ENCODE results near the gene JPH3. TPM values are rescaled to one million over a fixed set of nuclear protein-coding genes. Genes with fewer than 3 reads are reported as not detected.

The JPH3 gene
- polyA plus RNA-seq, 1 donor from 2014 or later, result 22.2 TPM

- Histone ChIP-seq H2AFZ (ENCODE audit: low read depth, low read length) (no peak overlapping the region), H3K36me3 (ENCODE audit: insufficient read depth, low read length) (no peaks in the 10 kb centered on the region)
These were observed 108.6 kb downstream of the JPH3 start for GRCh38 chr16:87710887-87711286.

GRCh38 chr16:87712184-87712762 is 110.0 kb downstream of the JPH3 start:
- H4K20me1 ChIP-seq (ENCODE audit: insufficient read depth), result no peaks in the 10 kb centered on the region
- H2AFZ ChIP-seq (ENCODE audit: low read depth, low read length), result no peak overlapping the region
- no peak overlapping the region for H3K27ac ChIP-seq (ENCODE audit: low read length)
- H3K9me3 ChIP-seq (ENCODE audit: low read length), result no peaks in the 10 kb centered on the region
- no peaks in the 10 kb centered on the region for H3F3A ChIP-seq (ENCODE audit: insufficient read depth, low read length, poor library complexity, severe bottlenecking)
- H3K79me2 ChIP-seq (replicated peaks; ENCODE audit: insufficient read depth, low read length), result no peaks in the 10 kb centered on the region
- H3K36me3 ChIP-seq (ENCODE audit: insufficient read depth, low read length), result no peaks in the 10 kb centered on the region
- no peak overlapping the region for H3K9ac ChIP-seq (ENCODE audit: low read length)
- no peaks in the 10 kb centered on the region for H3K27me3 ChIP-seq (ENCODE audit: insufficient read depth, low read depth, low read length)
- H3K4me3 ChIP-seq (ENCODE audit: low read length), result no peak overlapping the region
- H3K4me2 ChIP-seq (ENCODE audit: low read length), result no peak overlapping the region
- no peaks in the 10 kb centered on the region for H3K9me2 ChIP-seq (ENCODE audit: insufficient read depth, low read length)
- no peak for TF ChIP-seq MXI1 (conservative IDR thresholded peaks at IDR 0.05; ENCODE audit: poor library complexity, severe bottlenecking)
- TF ChIP-seq POLR2AphosphoS5 (IDR thresholded peaks at IDR 0.05), result no peak
- TF ChIP-seq, protein P1, sequence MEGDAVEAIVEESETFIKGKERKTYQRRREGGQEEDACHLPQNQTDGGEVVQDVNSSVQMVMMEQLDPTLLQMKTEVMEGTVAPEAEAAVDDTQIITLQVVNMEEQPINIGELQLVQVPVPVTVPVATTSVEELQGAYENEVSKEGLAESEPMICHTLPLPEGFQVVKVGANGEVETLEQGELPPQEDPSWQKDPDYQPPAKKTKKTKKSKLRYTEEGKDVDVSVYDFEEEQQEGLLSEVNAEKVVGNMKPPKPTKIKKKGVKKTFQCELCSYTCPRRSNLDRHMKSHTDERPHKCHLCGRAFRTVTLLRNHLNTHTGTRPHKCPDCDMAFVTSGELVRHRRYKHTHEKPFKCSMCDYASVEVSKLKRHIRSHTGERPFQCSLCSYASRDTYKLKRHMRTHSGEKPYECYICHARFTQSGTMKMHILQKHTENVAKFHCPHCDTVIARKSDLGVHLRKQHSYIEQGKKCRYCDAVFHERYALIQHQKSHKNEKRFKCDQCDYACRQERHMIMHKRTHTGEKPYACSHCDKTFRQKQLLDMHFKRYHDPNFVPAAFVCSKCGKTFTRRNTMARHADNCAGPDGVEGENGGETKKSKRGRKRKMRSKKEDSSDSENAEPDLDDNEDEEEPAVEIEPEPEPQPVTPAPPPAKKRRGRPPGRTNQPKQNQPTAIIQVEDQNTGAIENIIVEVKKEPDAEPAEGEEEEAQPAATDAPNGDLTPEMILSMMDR (IDR thresholded peaks at IDR 0.05; ENCODE audit: poor library complexity, severe bottlenecking), result no peak
- no peak for TF ChIP-seq RAD21 (conservative IDR thresholded peaks at IDR 0.05)
- no peak for TF ChIP-seq EZH2 (IDR thresholded peaks at IDR 0.05; ENCODE audit: borderline replicate concordance, insufficient read depth, low read length, poor library complexity, severe bottlenecking)
- no peak for TF ChIP-seq TAF1 (IDR thresholded peaks at IDR 0.05; ENCODE audit: low read depth)
- TF ChIP-seq EP300 (conservative IDR thresholded peaks at IDR 0.05; ENCODE audit: poor library complexity, severe bottlenecking), result no peak
- no peak for TF ChIP-seq SMC3 (conservative IDR thresholded peaks at IDR 0.05; ENCODE audit: poor library complexity)

More at GRCh38 chr16:87710887-87711286, 108.6 kb downstream of the JPH3 start:
- Histone ChIP-seq H3K9me3 (ENCODE audit: low read length) (no peaks in the 10 kb centered on the region), H3K79me2 (replicated peaks; ENCODE audit: insufficient read depth, low read length) (no peaks in the 10 kb centered on the region), H3K27ac (ENCODE audit: low read length) (no peak overlapping the region), H3K4me2 (ENCODE audit: low read length) (no peak overlapping the region), H3K4me3 (ENCODE audit: low read length) (no peak overlapping the region), H3K9me2 (ENCODE audit: insufficient read depth, low read length) (no peaks in the 10 kb centered on the region), H3K27me3 (ENCODE audit: insufficient read depth, low read depth, low read length) (no peaks in the 10 kb centered on the region), H3K9ac (ENCODE audit: low read length) (no peak overlapping the region), H3F3A (ENCODE audit: insufficient read depth, low read length, poor library complexity, severe bottlenecking) (no peaks in the 10 kb centered on the region), H4K20me1 (ENCODE audit: insufficient read depth) (no peaks in the 10 kb centered on the region)
- TF ChIP-seq TAF1 (IDR thresholded peaks at IDR 0.05; ENCODE audit: low read depth), result no peak
- no peak for TF ChIP-seq POLR2AphosphoS5 (IDR thresholded peaks at IDR 0.05)
- TF ChIP-seq EP300 (conservative IDR thresholded peaks at IDR 0.05; ENCODE audit: poor library complexity, severe bottlenecking), result no peak
- TF ChIP-seq REST (IDR thresholded peaks at IDR 0.05; ENCODE audit: borderline replicate concordance), result no peak
- TF ChIP-seq MXI1 (conservative IDR thresholded peaks at IDR 0.05; ENCODE audit: poor library complexity, severe bottlenecking), result no peak
- no peak for TF ChIP-seq RAD21 (conservative IDR thresholded peaks at IDR 0.05)
- TF ChIP-seq, protein P1 (IDR thresholded peaks at IDR 0.05; ENCODE audit: poor library complexity, severe bottlenecking), result no peak
- TF ChIP-seq SMC3 (conservative IDR thresholded peaks at IDR 0.05; ENCODE audit: poor library complexity), result no peak
- TF ChIP-seq EZH2 (IDR thresholded peaks at IDR 0.05; ENCODE audit: borderline replicate concordance, insufficient read depth, low read length, poor library complexity, severe bottlenecking), result no peak
